ENCODE measurements around the gene ECE2. TPM values are rescaled to one million over a fixed set of nuclear protein-coding genes. Genes with fewer than 3 reads are reported as not detected.

Gene ECE2
- polyA plus RNA-seq = not detected

DNA sequence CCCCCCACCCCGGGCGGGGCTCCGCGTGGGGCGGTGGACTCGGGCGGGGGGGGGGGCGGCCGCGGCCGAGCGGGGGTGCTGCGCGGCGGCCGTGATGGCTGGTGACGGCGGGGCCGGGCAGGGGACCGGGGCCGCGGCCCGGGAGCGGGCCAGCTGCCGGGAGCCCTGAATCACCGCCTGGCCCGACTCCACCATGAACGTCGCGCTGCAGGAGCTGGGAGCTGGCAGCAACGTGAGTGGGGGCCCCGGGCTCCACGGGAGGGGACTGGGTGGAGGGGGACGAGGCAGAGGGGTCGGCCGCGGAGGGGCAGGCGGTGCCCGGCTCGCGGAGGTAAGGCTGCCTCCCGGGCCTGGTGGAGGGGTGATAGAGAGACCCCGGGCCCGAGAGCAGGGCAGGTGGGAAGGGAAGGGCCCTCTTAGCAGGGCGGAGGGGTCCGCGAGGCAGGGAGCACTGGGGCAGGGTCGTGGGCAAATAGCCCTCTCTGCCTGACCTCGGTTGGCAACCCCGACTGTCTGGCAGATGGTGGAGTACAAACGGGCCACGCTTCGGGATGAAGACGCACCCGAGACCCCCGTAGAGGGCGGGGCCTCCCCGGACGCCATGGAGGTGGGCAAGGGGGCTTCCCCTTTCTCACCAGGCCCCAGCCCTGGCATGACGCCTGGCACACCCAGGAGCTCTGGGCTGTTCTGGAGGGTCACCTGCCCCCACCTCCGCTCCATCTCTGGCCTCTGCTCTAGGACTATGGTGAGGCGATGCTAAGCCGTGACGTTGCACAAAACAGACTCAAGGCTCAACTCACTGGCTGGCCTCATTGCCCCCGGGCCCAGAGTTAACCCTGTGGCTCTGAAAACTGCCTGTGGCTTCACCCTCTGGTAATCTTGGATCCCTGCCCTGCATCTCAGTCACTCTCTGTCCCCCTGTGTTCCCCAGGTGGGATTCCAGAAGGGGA, at the start of gene ECE2:
Gene ECE2, plus strand, starts transcription at position 62 of the 950 bp plus-strand sequence. Its CDS starts 132 bp downstream, at position 194.
- Mint-ChIP-seq H3K36me3 (no peaks in the 10 kb centered on the region), H3K27me3 (peaks cover 37% of the 10 kb centered on the region), H3K27ac (no peak within 1 kb of the TSS), H3K4me1 (peaks cover 0 to 1% (median 0%) of the 10 kb centered on the region in 3 donors), H3K4me3 (peak within 1 kb of the TSS in 1 of 4 donors; percentile 77), H3K9me3 (no peaks in the 10 kb centered on the region)

- peaks cover 0 to 9% (median 3%) of the 10 kb centered on the region in 3 donors for H3K4me1 Mint-ChIP-seq
- H3K27me3 Mint-ChIP-seq = peaks cover 48% of the 10 kb centered on the region
- no peak overlapping the region for H3K27ac Mint-ChIP-seq
- peak overlapping the region in 1 of 4 donors; percentile 6 for H3K4me3 Mint-ChIP-seq
- no peaks in the 10 kb centered on the region for H3K9me3 Mint-ChIP-seq
- H3K36me3 Mint-ChIP-seq = no peaks in the 10 kb centered on the region
Observed at GRCh38 chr3:184227481-184227935, 48.3 kb upstream of the ECE2 start.

DNA sequence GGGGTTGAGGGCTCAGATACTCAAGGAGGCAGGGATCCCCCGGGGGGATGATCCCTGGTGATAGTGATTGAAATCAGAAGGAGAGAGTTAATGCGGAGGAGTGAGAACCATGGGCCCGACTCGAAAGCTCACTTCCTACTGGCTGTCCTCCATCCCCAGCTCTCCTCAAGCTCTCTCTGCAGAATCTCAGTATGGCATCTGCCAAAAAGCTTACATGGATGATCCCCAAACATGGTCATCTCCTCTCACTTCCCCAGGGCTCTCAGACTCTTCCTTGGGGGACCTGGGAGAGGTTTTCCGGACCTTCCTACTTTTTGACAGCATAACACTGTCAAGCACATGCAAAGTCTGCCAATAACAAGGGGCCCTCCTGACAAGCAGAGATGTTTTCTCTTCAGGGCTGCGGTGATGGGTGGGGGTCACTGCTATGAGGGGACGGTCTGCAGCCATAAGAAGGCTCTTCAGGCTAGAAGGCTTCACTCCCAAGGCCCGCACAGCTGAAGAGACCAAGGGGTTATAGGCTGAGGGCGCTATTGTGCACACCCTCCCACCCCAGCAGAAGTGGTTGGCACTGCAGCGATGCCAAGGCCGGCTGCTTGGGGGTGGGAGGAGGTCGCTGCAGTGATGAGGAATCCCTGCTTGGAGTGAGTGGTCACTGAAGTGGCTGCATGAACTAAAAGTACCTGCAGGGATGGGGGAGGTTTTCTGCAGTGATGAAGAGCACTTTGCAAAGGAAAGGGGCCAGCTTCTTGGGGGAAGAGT, 47.3 kb upstream of the ECE2 start:
- H3K27me3 Mint-ChIP-seq = peaks cover 53% of the 10 kb centered on the region

DNA sequence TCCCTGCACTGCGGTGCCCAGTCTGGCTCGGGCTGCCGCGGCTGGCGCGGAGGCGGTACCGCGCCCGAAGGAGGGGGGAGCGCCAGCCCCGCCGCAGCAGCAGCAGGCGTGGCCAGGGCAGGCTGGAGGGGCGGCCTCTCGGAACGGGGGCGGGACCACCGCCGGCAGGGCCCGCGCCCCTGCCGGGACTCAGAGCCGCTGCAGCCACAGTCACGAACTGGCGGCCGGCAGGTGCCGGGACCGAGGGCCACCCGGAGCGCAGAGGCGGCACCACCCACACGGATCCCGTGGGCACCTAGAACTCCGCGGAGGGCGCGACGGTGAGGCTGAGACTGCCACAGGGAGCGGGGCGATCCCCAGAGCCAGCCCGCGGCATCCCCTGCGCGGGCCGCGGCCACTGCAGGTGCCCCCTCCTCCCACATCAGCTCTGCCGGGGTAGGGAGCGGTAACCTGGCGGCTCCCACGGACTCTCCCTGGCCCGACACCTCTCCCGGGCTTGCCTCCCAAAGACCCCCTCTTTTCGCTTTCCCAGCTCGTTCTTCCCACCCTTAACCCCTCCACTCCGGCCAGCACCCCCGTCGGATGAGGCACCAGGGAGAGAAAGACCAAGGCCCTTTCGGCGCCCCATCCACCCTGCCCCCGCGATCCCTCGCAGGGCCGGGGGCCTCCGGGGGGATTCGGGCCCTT, 46.3 kb upstream of the ECE2 start, which contains the start of gene VWA5B2:
Gene VWA5B2, plus strand, starts transcription at position 192 of the 687 bp plus-strand sequence. CDS start 944 bp downstream, outside the sequence.
- H3K4me3 Mint-ChIP-seq = peak within 1 kb of the TSS; percentile 33 to 88 (median 68)
- peaks cover 50% of the 10 kb centered on the region for H3K27me3 Mint-ChIP-seq
- H3K36me3 Mint-ChIP-seq = no peaks in the 10 kb centered on the region
- H3K9me3 Mint-ChIP-seq = no peaks in the 10 kb centered on the region
- peaks cover 0 to 9% (median 3%) of the 10 kb centered on the region in 3 donors for H3K4me1 Mint-ChIP-seq
- H3K27ac Mint-ChIP-seq = no peak within 1 kb of the TSS

More for the DNA sequence above, 47.3 kb upstream of the ECE2 start:
- H3K27ac Mint-ChIP-seq = no peak overlapping the region
- no peaks in the 10 kb centered on the region for H3K9me3 Mint-ChIP-seq
- H3K4me3 Mint-ChIP-seq = peak overlapping the region; percentile 33 to 86 (median 58)
- H3K4me1 Mint-ChIP-seq = peaks cover 0 to 9% (median 3%) of the 10 kb centered on the region in 3 donors
- H3K36me3 Mint-ChIP-seq = no peaks in the 10 kb centered on the region

DNA sequence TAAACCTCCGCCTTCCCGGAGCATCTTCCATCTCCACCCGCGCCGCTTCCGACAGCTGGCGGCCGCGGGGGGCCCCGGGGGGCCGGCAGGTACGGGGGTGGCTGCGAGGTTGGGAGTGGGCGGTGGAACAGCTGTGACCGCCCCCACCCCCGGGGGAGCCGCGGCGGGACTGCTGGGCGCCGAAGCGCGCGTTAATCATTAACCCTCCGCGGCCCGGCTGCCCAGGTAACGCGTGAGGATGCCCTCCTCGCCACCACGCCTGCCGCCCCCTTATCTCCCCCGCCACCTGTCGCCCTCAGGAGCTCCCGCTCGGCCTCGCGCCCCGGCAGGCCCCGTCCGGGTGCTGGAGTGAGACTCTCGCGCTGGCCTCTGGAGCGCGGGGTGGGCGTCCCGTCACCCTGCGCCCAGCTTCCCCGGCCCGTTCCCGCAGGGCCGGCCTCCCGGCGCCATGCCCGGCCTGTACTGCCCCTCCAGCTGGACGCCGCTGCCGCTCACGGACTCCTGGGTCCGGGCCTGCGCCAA, 45.7 kb upstream of the ECE2 start:
- Mint-ChIP-seq H3K4me1 (peaks cover 0 to 9% (median 3%) of the 10 kb centered on the region in 3 donors), H3K36me3 (no peaks in the 10 kb centered on the region), H3K27me3 (peaks cover 48% of the 10 kb centered on the region), H3K27ac (no peak overlapping the region), H3K4me3 (peak overlapping the region in 1 of 4 donors; percentile 88), H3K9me3 (no peaks in the 10 kb centered on the region)

DNA sequence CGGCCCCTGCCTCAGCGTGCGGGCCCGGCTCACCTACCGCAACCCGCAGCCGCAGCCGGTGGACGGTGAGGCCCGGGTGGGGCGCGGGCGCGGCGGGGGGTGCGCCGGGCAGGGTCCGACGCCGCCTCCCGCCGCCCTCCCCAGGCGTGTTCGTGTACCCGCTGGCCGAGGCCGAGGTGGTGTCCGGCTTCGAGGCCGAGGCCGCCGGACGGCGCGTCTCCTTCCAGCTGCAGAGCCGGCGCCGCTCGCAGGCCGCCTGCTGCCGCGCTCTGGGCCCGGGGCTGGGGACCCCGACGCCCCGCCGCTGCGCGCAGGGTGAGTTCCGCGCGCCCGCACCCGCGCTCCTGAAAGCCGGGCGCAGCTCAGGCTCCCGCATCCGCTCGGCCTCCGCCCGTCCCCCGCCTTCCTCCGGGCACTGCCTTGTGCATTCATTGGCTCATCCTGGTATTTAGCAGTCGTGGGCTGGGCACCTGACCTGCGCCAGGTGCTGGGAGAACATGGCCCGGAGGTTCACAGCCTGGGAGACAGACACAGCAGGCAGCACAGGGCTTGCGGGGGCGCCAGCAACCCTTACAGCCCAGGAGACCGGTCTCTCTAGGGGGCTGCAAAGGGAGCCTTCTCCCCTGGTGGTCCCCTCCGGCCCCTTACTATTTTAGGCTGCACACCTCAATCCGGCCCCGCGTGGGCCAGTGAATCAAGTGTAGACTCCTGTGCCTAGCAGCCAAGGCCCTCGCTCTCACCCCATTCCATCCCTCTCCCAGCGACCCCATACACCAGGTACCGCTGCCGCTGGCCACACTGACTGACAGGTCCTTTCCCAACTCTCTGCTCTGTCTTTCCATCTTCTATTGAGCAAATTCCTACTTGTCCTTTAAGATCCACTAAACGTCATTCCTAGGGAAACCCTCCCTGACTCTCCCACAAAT, 45.0 kb upstream of the ECE2 start:
- H3K9me3 Mint-ChIP-seq = no peaks in the 10 kb centered on the region
- peaks cover 0 to 9% (median 3%) of the 10 kb centered on the region in 3 donors for H3K4me1 Mint-ChIP-seq
- no peaks in the 10 kb centered on the region for H3K36me3 Mint-ChIP-seq
- H3K4me3 Mint-ChIP-seq = peak overlapping the region; percentile 71 to 95 (median 81)
- H3K27me3 Mint-ChIP-seq = peaks cover 43% of the 10 kb centered on the region
- no peak overlapping the region for H3K27ac Mint-ChIP-seq

GRCh38 chr3:184231671-184232070, 44.2 kb upstream of the ECE2 start:
- Mint-ChIP-seq H3K4me1 (peaks cover 0 to 9% (median 3%) of the 10 kb centered on the region in 3 donors), H3K4me3 (peak overlapping the region in 2 of 4 donors; percentile 71 to 87), H3K27ac (no peak overlapping the region), H3K27me3 (peaks cover 39% of the 10 kb centered on the region), H3K36me3 (no peaks in the 10 kb centered on the region), H3K9me3 (no peaks in the 10 kb centered on the region)

- H3K9me3 Mint-ChIP-seq = no peaks in the 10 kb centered on the region
- H3K4me1 Mint-ChIP-seq = peaks cover 0 to 9% (median 3%) of the 10 kb centered on the region in 3 donors
- no peaks in the 10 kb centered on the region for H3K36me3 Mint-ChIP-seq
- peak overlapping the region in 1 of 4 donors; percentile 17 for H3K4me3 Mint-ChIP-seq
- H3K27ac Mint-ChIP-seq = no peak overlapping the region
- peaks cover 30% of the 10 kb centered on the region for H3K27me3 Mint-ChIP-seq
Observed at GRCh38 chr3:184233127-184233843, 42.5 kb upstream of the ECE2 start.

GRCh38 chr3:184234224-184234623, 41.6 kb upstream of the ECE2 start:
- H3K4me1 Mint-ChIP-seq = peaks cover 0 to 7% (median 2%) of the 10 kb centered on the region in 3 donors
- no peak overlapping the region for H3K27ac Mint-ChIP-seq
- H3K9me3 Mint-ChIP-seq = no peaks in the 10 kb centered on the region
- H3K27me3 Mint-ChIP-seq = peaks cover 24% of the 10 kb centered on the region
- no peak overlapping the region for H3K4me3 Mint-ChIP-seq
- H3K36me3 Mint-ChIP-seq = no peaks in the 10 kb centered on the region

DNA sequence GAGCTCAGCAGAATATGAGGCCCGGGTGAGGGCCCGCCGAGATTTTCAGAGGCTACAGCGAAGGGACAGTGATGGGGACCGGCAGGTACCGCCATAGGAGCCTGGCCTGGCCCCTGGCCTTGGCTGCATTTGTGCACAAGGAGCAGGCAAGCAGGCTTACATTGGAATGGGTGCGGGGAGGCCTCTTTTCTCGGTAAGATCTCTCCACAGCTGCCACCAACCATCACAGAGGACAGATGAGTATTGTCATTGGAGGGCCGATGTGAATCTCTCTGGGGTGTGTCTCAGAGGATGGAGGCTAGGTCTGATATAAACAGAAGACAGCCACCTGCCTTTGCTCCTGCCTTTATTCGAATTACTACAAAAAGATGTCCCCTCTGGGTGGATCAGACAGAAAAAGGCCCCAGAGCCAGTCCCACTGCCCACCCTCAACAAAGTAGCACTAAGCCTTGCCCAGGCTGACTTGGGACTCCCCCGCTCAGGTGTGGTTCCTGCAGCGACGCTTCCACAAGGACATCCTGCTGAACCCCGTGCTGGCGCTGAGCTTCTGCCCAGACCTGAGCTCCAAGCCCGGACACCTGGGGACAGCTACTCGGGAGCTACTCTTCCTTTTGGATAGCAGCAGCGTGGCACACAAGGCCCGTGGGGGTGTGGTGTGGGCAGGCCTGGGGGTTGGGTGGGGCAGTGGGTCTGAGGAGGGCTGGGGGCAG, 41.0 kb upstream of the ECE2 start:
- Mint-ChIP-seq H3K4me1 (peaks cover 0 to 8% (median 2%) of the 10 kb centered on the region in 3 donors), H3K4me3 (no peak overlapping the region), H3K36me3 (no peaks in the 10 kb centered on the region), H3K27me3 (peaks cover 22% of the 10 kb centered on the region), H3K27ac (no peak overlapping the region), H3K9me3 (no peaks in the 10 kb centered on the region)

- peaks cover 22% of the 10 kb centered on the region for H3K27me3 Mint-ChIP-seq
- H3K4me1 Mint-ChIP-seq = peaks cover 0 to 9% (median 2%) of the 10 kb centered on the region in 3 donors
- no peaks in the 10 kb centered on the region for H3K9me3 Mint-ChIP-seq
- H3K27ac Mint-ChIP-seq = peak overlapping the region in 1 of 3 donors; percentile 53
- H3K36me3 Mint-ChIP-seq = no peaks in the 10 kb centered on the region
- H3K4me3 Mint-ChIP-seq = no peak overlapping the region
Observed at GRCh38 chr3:184235381-184236032, 40.3 kb upstream of the ECE2 start.

- H3K27ac Mint-ChIP-seq = peak overlapping the region in 1 of 3 donors; percentile 53
Observed at GRCh38 chr3:184236033-184236410, 39.8 kb upstream of the ECE2 start.

More at GRCh38 chr3:184236033-184236410, 39.8 kb upstream of the ECE2 start:
- H3K4me1 Mint-ChIP-seq = peaks cover 0 to 8% (median 0%) of the 10 kb centered on the region in 3 donors
- H3K36me3 Mint-ChIP-seq = no peaks in the 10 kb centered on the region
- H3K4me3 Mint-ChIP-seq = no peak overlapping the region
- H3K9me3 Mint-ChIP-seq = no peaks in the 10 kb centered on the region
- peaks cover 20% of the 10 kb centered on the region for H3K27me3 Mint-ChIP-seq

Measured in IgD-negative memory B cell (primary cell).